H1 (cell line): Measurements from ENCODE around the gene TLR2. TPM values are rescaled to one million over a fixed set of nuclear protein-coding genes. Genes with fewer than 3 reads are reported as not detected.

ENCODE experiments used
- NRF1 ChIP-seq: IDR thresholded peaks from 2 replicates; pipeline ENCODE4 v1.6.1; 2011; ENCODE audit warnings: mild to moderate bottlenecking, low read depth, low read length, improper control_type of control experiment
- polyA plus RNA-seq, 7 experiments: library from polyadenylated mRNA; depleted of rRNA in 3 of 7; stranded (reverse) in 5 of 7; unstranded in 2 of 7; fragments of >200 nt in 5 of 7; fragments of 200-250 nt in 2 of 7; gene quantifications; 1 replicate in 5 of 7; 2 replicates in 1 of 7; 4 replicates in 1 of 7; pipeline versions ENCODE4 v1.2.1 to v1.2.3, GENCODE V29; 2011 to 2013; ENCODE audit warnings: missing spikeins in 2 of 7, mixed read lengths in 2 of 7
- total RNA-seq: library from RNA; stranded (reverse); fragmentation: NEBNext Ultra II Directional; extraction: Animal tissue kit (Norgen Biotek cat#: 25700); gene quantifications from 2 replicates; pipeline ENCODE4 v1.2.1, GENCODE V29; 2021

TLR2 gene
- total and polyA plus RNA-seq, 2 of the 8 experiments (the other 6 are each of a cell fraction or from before 2014, with no cell fraction given) = 1.3 TPM

GRCh38 chr4:153649572-153649991 lies 34.5 kb upstream of the TLR2 start (continued):
- TF ChIP-seq NRF1 = no peak
